Subcutaneous preadipocyte (primary cell): ENCODE data around the gene BAX. TPM values are rescaled to one million over a fixed set of nuclear protein-coding genes. Genes with fewer than 3 reads are reported as not detected.

Source experiments
- small RNA-seq: library from RNA; depleted of rRNA; stranded (forward); fragments of <200 nt; gene quantifications from one replicate; pipeline ENCODE3, GENCODE V24; 2012
- total RNA-seq: library from RNA; depleted of rRNA; stranded (reverse); fragments of >200 nt; gene quantifications from 2 replicates; pipeline ENCODE4 v1.2.3, GENCODE V29; 2012

The BAX gene
- 47.0 and 70.8 TPM in 2 replicates for total RNA-seq

DNA sequence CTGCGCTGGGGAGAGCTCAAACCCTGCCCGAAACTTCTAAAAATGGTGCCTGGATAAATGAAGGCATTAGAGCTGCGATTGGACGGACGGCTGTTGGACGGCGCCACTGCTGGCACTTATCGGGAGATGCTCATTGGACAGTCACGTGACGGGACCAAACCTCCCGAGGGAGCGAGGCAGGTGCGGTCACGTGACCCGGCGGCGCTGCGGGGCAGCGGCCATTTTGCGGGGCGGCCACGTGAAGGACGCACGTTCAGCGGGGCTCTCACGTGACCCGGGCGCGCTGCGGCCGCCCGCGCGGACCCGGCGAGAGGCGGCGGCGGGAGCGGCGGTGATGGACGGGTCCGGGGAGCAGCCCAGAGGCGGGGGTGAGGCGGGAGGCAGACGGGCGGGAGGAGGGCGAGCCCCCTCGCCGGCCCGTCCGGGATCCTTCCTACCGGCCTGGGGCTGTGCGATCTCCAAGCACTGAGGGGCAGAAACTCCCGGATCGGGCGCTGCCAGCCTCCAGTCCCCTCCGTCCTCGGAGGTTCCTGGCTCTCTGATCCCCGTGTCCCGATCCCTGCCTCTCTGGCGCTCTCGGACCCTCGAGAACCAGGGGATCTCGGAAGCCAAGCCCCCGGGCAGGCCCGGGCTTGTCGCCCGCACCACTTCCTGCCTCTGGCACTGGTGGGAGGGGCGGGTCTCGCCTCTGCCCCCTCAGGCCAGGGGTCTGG lies at the start of gene BAX:
TSS of gene BAX (plus strand) at position 281 of the 713 bp plus-strand sequence. CDS start at position 335, 54 bp downstream.

DNA sequence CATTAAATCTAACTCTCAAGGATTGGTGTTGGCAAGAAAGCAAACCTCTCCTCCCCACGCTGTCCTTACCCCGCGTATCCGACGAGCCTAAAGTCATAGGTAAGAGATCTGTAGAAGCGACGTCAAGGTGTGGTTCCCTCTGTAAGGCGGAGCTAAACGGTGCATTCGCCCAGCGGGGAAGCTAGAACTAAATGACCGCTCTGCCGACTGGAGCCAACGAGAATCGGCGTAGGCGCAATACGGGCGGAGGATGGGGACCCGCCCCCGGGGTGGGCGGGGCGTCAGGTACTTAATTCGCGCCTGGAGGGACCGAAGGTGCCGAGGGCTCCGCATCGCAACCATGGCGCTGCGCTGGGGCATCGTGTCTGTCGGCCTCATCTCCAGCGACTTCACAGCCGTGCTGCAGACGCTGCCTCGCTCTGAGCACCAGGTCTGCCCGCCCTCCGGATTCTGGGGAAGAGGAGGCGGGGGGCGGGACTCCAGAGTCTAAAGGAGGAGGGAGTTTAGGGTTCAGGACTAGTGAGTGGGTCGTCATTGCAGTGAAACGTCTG lies 21.2 kb upstream of the BAX start, which contains the start of gene DHDH:
TSS of gene DHDH (plus strand) at position 318 of the 551 bp plus-strand sequence. CDS start at position 341, 23 bp downstream.

DNA sequence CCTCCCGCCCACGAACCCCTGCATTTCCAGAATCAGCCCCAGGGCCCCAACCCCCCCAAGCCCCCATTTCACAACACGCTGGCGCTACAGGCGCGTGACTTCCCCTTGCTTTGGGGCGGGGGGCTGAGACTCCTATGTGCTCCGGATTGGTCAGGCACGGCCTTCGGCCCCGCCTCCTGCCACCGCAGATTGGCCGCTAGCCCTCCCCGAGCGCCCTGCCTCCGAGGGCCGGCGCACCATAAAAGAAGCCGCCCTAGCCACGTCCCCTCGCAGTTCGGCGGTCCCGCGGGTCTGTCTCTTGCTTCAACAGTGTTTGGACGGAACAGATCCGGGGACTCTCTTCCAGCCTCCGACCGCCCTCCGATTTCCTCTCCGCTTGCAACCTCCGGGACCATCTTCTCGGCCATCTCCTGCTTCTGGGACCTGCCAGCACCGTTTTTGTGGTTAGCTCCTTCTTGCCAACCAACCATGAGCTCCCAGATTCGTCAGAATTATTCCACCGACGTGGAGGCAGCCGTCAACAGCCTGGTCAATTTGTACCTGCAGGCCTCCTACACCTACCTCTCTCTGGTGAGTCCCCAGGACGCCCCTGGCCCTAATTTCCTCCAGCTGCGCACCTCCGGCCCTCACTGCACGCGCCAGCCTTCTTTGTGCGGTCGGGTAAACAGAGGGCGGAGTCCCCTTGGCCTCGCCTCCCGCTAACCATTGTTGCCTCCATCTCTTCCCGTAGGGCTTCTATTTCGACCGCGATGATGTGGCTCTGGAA lies 10.5 kb downstream of the BAX start, which contains the start of gene FTL:
TSS of gene FTL (plus strand) at position 270 of the 766 bp plus-strand sequence. CDS start at position 469, 199 bp downstream.

DNA sequence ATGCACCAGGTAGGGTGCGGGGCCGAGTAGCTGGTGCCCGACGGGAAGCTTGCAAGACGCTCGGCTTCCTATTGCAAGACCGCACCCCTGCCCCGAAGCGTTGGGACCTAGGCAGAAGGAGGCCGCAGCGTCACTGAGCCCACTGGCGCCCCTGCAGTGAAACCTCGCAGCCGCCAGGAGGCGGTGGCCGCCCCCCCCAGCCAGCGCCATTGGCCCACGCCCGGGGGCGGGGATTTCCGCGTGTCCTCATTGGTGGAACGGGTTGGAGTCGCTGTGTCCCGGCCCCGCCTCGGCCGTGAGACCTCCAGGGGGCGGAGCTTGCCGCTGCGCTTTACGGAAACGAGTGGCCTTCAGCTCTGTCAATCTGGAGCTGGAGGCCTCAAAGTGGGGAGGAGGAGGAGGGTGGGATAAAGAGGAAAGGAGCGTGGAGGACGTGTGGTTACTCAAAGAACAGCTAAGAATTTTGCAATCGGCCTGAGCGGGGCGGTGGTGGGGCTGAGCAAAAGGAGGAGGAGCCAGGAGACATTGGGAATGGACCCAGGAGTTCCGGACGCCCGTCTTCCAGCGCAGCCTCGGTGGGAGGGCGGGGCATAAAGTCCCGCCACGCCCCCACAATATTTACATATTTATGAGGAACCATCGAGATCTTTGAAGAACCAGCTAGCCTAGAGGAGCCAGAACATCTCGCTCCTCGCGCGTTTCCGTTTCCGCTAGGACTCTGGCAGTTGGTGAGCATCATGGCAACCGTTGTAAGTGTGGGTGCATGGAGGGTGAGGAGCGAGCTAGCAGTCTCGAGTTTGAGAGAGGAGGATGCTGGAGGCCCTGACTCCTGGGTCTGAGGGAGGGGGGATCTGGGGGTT lies 38.7 kb downstream of the BAX start, which contains the start of the genes GYS1 and RUVBL2:
TSS of gene GYS1 (minus strand) at position 135 of the 860 bp plus-strand sequence. CDS start 197 bp downstream, outside the sequence.
TSS of gene RUVBL2 (plus strand) at position 713 of the 860 bp plus-strand sequence. CDS start at position 738, 25 bp downstream.

Small RNA genes lying within 50 kb of the gene (small RNA-seq; reads per million reads assigned to genes)
- not detected for gene AC026803.1
- not detected for gene MIR6798

Other genes starting within 250 kb of the BAX start
- 1.4 and 2.2 TPM in 2 replicates for gene MAMSTR, start 235.2 kb upstream of the BAX start, total RNA-seq
- 2.9 and 3.5 TPM in 2 replicates for gene RASIP1, start 214.3 kb upstream of the BAX start, total RNA-seq
- gene IZUMO1, start 208.0 kb upstream of the BAX start, total RNA-seq = not detected in 2 replicates
- 0.20 TPM in 1 of 2 replicates, not detected in the other for gene FUT1, start 202.2 kb upstream of the BAX start, total RNA-seq
- not detected in 2 replicates for gene FGF21, start 199.4 kb upstream of the BAX start, total RNA-seq
- gene BCAT2, start 143.8 kb upstream of the BAX start, total RNA-seq = 43.7 and 44.2 TPM in 2 replicates
- gene HSD17B14, start 118.4 kb upstream of the BAX start, total RNA-seq = 1.1 and 1.4 TPM in 2 replicates
- gene PLEKHA4, start 86.3 kb upstream of the BAX start, total RNA-seq = 16.4 and 21.3 TPM in 2 replicates
- 41.5 and 55.9 TPM in 2 replicates for gene PPP1R15A, start 82.5 kb upstream of the BAX start, total RNA-seq
- 0.37 TPM in 1 of 2 replicates, not detected in the other for gene TULP2, start 56.1 kb upstream of the BAX start, total RNA-seq
- gene NUCB1, start 54.6 kb upstream of the BAX start, total RNA-seq = 134 and 211 TPM in 2 replicates
- gene DHDH, start 21.2 kb upstream of the BAX start, total RNA-seq = not detected in 2 replicates
- 2,886 and 3,269 TPM in 2 replicates for gene FTL, start 10.4 kb downstream of the BAX start, total RNA-seq
- gene GYS1, start 38.4 kb downstream of the BAX start, total RNA-seq = 55.1 and 57.0 TPM in 2 replicates
- 301 and 328 TPM in 2 replicates for gene RUVBL2, start 39.0 kb downstream of the BAX start, total RNA-seq
- gene LHB, start 62.2 kb downstream of the BAX start, total RNA-seq = not detected in 2 replicates
- gene CGB3, start 69.5 kb downstream of the BAX start, total RNA-seq = not detected in 2 replicates
- not detected in 2 replicates for gene CGB2, start 77.0 kb downstream of the BAX start, total RNA-seq
- not detected in 2 replicates for gene CGB1, start 82.0 kb downstream of the BAX start, total RNA-seq
- gene CGB5, start 89.0 kb downstream of the BAX start, total RNA-seq = not detected in 2 replicates
- gene CGB8, start 94.2 kb downstream of the BAX start, total RNA-seq = not detected in 2 replicates
- gene CGB7, start 102.9 kb downstream of the BAX start, total RNA-seq = 0.20 TPM in 1 of 2 replicates, not detected in the other
- not detected in 2 replicates for gene NTF4, start 109.9 kb downstream of the BAX start, total RNA-seq
- gene KCNA7, start 117.8 kb downstream of the BAX start, total RNA-seq = not detected in 2 replicates
- 140 and 162 TPM in 2 replicates for gene SNRNP70, start 130.6 kb downstream of the BAX start, total RNA-seq
- 1.8 and 2.7 TPM in 2 replicates for gene LIN7B, start 159.5 kb downstream of the BAX start, total RNA-seq
- gene C19orf73, start 164.3 kb downstream of the BAX start, total RNA-seq = 0.37 and 0.78 TPM in 2 replicates
- gene PPFIA3, start 164.7 kb downstream of the BAX start, total RNA-seq = 0.78 and 1.8 TPM in 2 replicates
- gene HRC, start 200.5 kb downstream of the BAX start, total RNA-seq = not detected in 2 replicates
- 14.1 and 14.3 TPM in 2 replicates for gene TRPM4, start 202.9 kb downstream of the BAX start, total RNA-seq